ENCODE data around the gene ADAMTS6. TPM values are rescaled to one million over a fixed set of nuclear protein-coding genes. Genes with fewer than 3 reads are reported as not detected.

The ADAMTS6 gene
- total RNA-seq, 3 donors from 2014 or later, result 1.4 to 6.0 (median 3.9) TPM

DNA sequence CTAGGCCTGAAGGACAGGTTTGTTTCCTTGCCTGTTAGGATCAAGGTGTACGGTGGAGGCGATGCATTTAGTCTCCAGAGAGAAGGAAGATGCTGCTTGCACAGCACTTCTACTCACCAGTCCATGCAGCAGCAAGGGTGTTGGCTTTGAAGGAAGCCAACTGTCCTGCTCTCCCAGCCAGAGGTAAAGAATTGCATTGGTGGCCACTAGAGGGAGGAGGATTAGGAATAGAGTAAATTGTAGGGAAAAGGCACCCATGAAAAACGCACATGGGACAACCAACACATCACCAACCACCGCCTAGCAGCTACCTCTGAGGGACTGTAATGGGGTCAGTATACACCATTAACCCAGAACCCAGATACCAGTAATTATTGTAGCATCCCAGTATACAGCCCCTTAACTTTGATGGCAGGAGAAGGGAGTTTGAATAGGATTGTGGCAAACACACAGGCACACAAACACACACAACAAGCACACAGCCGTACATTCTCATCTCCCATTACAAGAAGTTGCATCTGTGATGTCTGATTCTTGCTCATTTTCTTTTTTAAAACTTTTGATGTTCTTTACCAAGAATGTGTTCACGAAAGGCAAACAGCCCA lies 267.7 kb downstream of the ADAMTS6 start:
- TF ChIP-seq, protein P1, sequence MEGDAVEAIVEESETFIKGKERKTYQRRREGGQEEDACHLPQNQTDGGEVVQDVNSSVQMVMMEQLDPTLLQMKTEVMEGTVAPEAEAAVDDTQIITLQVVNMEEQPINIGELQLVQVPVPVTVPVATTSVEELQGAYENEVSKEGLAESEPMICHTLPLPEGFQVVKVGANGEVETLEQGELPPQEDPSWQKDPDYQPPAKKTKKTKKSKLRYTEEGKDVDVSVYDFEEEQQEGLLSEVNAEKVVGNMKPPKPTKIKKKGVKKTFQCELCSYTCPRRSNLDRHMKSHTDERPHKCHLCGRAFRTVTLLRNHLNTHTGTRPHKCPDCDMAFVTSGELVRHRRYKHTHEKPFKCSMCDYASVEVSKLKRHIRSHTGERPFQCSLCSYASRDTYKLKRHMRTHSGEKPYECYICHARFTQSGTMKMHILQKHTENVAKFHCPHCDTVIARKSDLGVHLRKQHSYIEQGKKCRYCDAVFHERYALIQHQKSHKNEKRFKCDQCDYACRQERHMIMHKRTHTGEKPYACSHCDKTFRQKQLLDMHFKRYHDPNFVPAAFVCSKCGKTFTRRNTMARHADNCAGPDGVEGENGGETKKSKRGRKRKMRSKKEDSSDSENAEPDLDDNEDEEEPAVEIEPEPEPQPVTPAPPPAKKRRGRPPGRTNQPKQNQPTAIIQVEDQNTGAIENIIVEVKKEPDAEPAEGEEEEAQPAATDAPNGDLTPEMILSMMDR (IDR thresholded peaks at IDR 0.05), result no peak
- no peak for TF ChIP-seq POLR2A (IDR thresholded peaks at IDR 0.05)
- no peak for TF ChIP-seq POLR2AphosphoS5 (IDR thresholded peaks at IDR 0.05)
- DNase-seq (ENCODE audit: low spot score in 2 of 2), result no peak
- H3K4me3 ChIP-seq, result no peak overlapping the region

DNA sequence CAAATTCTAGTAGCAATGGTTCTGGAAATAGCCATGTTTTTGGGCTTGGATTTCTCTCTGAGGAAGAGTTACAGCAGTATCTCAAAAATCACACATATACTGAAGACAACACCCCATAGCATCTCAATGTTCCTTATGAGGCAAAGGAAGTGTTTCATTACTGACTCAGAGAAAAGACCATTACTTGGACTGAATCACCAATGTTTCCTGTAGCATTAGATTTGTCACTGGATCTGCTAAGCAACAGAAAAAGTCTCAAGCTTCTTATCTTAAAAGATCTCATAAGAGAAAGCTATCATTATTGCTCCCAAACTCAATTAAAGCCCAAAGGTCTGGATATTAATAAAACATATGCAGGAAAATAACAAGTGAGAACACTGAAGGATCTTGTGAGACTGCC lies 272.4 kb downstream of the ADAMTS6 start:
- H3K36me3 ChIP-seq, result no peaks in the 10 kb centered on the region
- TF ChIP-seq, protein P1 (IDR thresholded peaks at IDR 0.05), result no peak
- no peak for TF ChIP-seq POLR2A (IDR thresholded peaks at IDR 0.05)
- no peak for TF ChIP-seq POLR2AphosphoS5 (IDR thresholded peaks at IDR 0.05)
- H3K27me3 ChIP-seq, result no peaks in the 10 kb centered on the region
- no peak for DNase-seq (ENCODE audit: low spot score in 2 of 2)
- H3K9me3 ChIP-seq, result no peaks in the 10 kb centered on the region
- H3K4me1 ChIP-seq, result no peaks in the 10 kb centered on the region
- H3K27ac ChIP-seq, result no peak overlapping the region
- intact Hi-C loops (cut with DNase I; ENCODE audit: low total_unique reads), result no loop called here
- no peak overlapping the region for H3K4me3 ChIP-seq

More for the DNA sequence above, 267.7 kb downstream of the ADAMTS6 start:
- no peaks in the 10 kb centered on the region for H3K36me3 ChIP-seq
- H3K27ac ChIP-seq, result no peak overlapping the region
- no peaks in the 10 kb centered on the region for H3K27me3 ChIP-seq
- H3K9me3 ChIP-seq, result no peaks in the 10 kb centered on the region
- H3K4me1 ChIP-seq, result no peaks in the 10 kb centered on the region
- intact Hi-C loops (cut with DNase I; ENCODE audit: low total_unique reads), result no loop called here

DNA sequence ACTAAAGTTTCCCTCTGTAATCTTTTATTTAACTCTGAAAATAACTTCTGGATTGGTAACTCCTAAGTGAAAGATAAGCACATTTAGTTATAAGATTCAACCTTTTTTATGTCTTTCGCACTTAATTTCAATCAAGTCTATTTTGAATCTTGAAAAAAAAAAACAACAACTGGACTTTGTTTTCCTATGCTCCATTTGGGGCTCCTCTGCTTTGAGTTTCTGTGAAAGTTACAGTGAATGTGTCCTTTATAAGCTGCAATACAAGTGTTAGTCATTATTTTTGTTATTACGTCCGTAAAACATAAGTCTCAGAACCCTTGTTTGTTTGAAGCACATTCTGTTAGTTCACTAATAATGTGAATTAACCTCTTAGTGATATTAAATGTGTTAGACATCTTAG lies 276.8 kb downstream of the ADAMTS6 start:
- Histone ChIP-seq H3K27ac (no peak overlapping the region), H3K27me3 (no peaks in the 10 kb centered on the region), H3K36me3 (no peaks in the 10 kb centered on the region), H3K9me3 (no peaks in the 10 kb centered on the region), H3K4me3 (no peak overlapping the region), H3K4me1 (no peaks in the 10 kb centered on the region)
- TF ChIP-seq POLR2A (IDR thresholded peaks at IDR 0.05) (no peak), POLR2AphosphoS5 (IDR thresholded peaks at IDR 0.05) (no peak)
- TF ChIP-seq, protein P1 (IDR thresholded peaks at IDR 0.05), result no peak
- no peak for DNase-seq (ENCODE audit: low spot score in 2 of 2)
- intact Hi-C loops (cut with DNase I; ENCODE audit: low total_unique reads), result no loop called here

DNA sequence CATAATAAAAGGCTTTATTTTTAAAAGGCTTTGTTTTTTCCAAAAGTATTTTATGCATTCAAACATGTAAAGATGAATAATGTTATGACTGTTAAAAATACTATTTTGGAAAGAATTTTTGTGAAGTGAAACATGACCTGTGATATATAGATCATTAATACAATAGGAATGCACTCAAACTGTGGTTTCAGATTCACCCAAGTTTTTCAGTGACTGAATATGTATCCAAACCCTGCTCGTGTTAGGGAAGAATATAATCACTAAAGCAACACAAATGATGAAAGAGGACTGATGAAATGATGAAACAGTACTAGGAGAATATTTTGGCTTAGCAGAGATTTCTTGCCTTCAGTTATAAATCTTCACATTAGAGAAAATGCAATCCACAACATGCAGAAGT lies 278.0 kb downstream of the ADAMTS6 start:
- H3K4me1 ChIP-seq, result no peaks in the 10 kb centered on the region
- no peaks in the 10 kb centered on the region for H3K9me3 ChIP-seq
- TF ChIP-seq POLR2AphosphoS5 (IDR thresholded peaks at IDR 0.05) (no peak), POLR2A (IDR thresholded peaks at IDR 0.05) (no peak)
- TF ChIP-seq, protein P1 (IDR thresholded peaks at IDR 0.05), result no peak
- H3K36me3 ChIP-seq, result no peaks in the 10 kb centered on the region
- intact Hi-C loops (cut with DNase I; ENCODE audit: low total_unique reads), result no loop called here
- H3K27ac ChIP-seq, result no peak overlapping the region
- H3K4me3 ChIP-seq, result no peak overlapping the region
- no peaks in the 10 kb centered on the region for H3K27me3 ChIP-seq
- no peak for DNase-seq (ENCODE audit: low spot score in 2 of 2)

DNA sequence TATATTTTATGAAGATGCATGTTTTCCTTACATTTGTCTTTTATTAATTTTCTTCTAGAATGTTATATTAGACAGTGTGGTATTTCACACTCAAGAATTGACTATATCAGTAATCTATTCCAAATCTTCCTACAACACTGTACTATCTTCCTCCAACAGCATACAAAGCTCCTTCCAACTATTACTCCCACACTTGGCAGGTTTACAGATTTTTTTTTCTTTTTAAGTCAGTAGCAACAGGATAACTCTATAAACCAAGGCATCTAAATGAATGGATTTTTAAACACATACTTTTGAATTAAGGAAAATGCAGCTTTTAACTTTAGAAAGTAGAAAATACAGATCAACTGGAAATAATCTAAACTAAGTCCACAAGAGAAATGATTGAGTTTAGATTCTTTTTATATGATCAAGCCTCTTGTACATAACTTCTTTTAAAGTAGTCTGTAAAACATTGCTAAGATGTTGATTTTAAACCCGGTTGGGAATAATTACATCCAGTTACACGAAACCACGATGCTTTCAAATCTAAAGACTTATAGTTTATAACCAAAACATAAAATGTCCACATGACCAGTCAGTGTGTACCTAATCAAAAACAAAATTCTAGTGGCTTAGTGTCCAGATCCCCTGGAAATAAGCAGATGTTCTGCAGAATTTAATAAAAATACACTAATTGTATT lies 281.6 kb downstream of the ADAMTS6 start:
- no peak for DNase-seq (ENCODE audit: low spot score in 2 of 2)
- no peak for TF ChIP-seq POLR2AphosphoS5 (IDR thresholded peaks at IDR 0.05)
- Histone ChIP-seq H3K27ac (no peak overlapping the region), H3K4me1 (no peaks in the 10 kb centered on the region), H3K27me3 (no peaks in the 10 kb centered on the region), H3K4me3 (no peak overlapping the region), H3K9me3 (no peaks in the 10 kb centered on the region), H3K36me3 (no peaks in the 10 kb centered on the region)
- intact Hi-C loops (cut with DNase I; ENCODE audit: low total_unique reads), result no loop called here
